Measurements from ENCODE around the gene USP47. TPM values are rescaled to one million over a fixed set of nuclear protein-coding genes. Genes with fewer than 3 reads are reported as not detected.
A peak's percentile ranks its signal among the peaks of the same experiment; 100 is the strongest.

USP47 gene
- total and polyA plus RNA-seq, 9 of the 15 experiments (the other 6 are each of a cell fraction or from before 2014, with no cell fraction given), result 13.1 to 63.6 (median 34.7) TPM

DNA sequence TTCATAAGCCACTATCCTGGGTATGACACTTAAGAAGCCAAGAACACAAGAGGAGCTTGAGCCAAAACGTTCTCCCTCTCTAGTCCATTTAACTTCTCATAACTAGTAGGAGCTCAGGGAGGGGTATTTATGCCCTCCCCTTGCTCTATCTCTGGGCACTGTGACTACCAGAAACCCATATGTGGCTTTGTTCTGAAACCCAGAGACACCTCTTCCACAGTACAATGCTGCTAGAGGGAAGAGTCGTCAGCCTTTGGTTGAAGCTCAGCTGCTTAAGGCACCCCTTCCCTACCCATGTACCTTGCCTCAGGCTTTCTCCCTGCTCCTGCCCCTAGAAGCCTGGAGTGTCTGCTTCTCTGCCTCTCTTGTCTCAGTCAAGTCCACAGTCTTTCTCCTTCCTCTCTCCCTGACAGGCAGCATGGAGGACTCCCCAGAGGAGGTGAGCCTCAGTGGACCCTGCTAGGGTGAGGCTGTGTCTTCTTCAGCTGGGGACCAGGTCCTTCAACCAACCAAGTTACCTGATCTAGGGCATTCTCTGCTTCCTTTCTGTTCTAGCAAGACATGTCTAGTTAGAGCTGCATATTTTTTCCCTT, 23.1 kb upstream of the USP47 start:
- POLR2A ChIA-PET, result interaction anchor here (0.7 to 3.5 kb wide), 3 partner anchors 25 to 685 kb away, joined by 3 to 9 read pairs (median 4); no protein-coding TSS in a partner anchor
- 5% methylated on average over 1 of the region's 2 CpGs for WGBS (ENCODE audit: insufficient coverage, low coverage, missing lambda C conversion rate)

More for the DNA sequence above, 23.1 kb upstream of the USP47 start:
- no peaks in the 10 kb centered on the region for H3K79me2 ChIP-seq (ENCODE audit: control insufficient read depth, insufficient read depth, low read length)
- intact Hi-C loops (cut with micrococcal nuclease) (no loop called here), in situ Hi-C loops (cut with MboI) (loop anchor here (10.0 kb wide), 1 partner anchor 466 kb away; no protein-coding TSS in a partner anchor)
- H3K27ac ChIP-seq (ENCODE audit: extremely low read depth, low read depth, low read length), result no peak overlapping the region
- no peaks in the 10 kb centered on the region for H3K9me3 ChIP-seq (replicated peaks; ENCODE audit: control insufficient read depth, insufficient read depth, low read depth, low read length)
- ATAC-seq, result peak; percentile 37; the same call in 2 of the 3 replicates
- peaks cover 0 to 19% of the 10 kb centered on the region in 2 experiments; a peak in 4 of 5 replicates for H3K4me1 ChIP-seq (replicated peaks in 1 of 2; ENCODE audit: control insufficient read depth in 2 of 2, insufficient read depth in 2 of 2, low read length in 2 of 2)
- DNase-seq (ENCODE audit: extremely low read depth in 1 of 4, low spot score in 3 of 4), result no peak
- 0 out of 2 replicates have a peak overlapping the region, but pooled peaks have one; percentile 0 for H2AFZ ChIP-seq (ENCODE audit: low read depth, low read length)
- no peaks in the 10 kb centered on the region for H3K27me3 ChIP-seq (ENCODE audit: control insufficient read depth in 2 of 2, insufficient read depth in 2 of 2, low read length in 2 of 2)
- no peaks in the 10 kb centered on the region for H4K20me1 ChIP-seq (replicated peaks; ENCODE audit: control insufficient read depth, insufficient read depth, low read length)
- BruUV-seq (replicated peaks), result no TSS peak
- H3K4me3 ChIP-seq, result no peak overlapping the region
- TF ChIP-seq ZFP36 (IDR thresholded peaks at IDR 0.05; ENCODE audit: low read depth, low read length, partially characterized antibody), result peak; percentile 80
- TF ChIP-seq, protein P1, sequence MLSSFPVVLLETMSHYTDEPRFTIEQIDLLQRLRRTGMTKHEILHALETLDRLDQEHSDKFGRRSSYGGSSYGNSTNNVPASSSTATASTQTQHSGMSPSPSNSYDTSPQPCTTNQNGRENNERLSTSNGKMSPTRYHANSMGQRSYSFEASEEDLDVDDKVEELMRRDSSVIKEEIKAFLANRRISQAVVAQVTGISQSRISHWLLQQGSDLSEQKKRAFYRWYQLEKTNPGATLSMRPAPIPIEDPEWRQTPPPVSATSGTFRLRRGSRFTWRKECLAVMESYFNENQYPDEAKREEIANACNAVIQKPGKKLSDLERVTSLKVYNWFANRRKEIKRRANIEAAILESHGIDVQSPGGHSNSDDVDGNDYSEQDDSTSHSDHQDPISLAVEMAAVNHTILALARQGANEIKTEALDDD (IDR thresholded peaks at IDR 0.05), result peak; percentile 35; the same call in 1 of the 2 replicates
- TF ChIP-seq, protein P2, sequence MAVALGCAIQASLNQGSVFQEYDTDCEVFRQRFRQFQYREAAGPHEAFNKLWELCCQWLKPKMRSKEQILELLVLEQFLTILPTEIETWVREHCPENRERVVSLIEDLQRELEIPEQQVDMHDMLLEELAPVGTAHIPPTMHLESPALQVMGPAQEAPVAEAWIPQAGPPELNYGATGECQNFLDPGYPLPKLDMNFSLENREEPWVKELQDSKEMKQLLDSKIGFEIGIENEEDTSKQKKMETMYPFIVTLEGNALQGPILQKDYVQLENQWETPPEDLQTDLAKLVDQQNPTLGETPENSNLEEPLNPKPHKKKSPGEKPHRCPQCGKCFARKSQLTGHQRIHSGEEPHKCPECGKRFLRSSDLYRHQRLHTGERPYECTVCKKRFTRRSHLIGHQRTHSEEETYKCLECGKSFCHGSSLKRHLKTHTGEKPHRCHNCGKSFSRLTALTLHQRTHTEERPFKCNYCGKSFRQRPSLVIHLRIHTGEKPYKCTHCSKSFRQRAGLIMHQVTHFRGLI (CRISPR knock-in tag; IDR thresholded peaks at IDR 0.05), result no peak
- peak; percentile 21; the same call in 1 of the 2 replicates for TF ChIP-seq MCM3 (IDR thresholded peaks at IDR 0.05)
- no peak overlapping the region for H3K4me2 ChIP-seq (ENCODE audit: insufficient read depth, low read length)
- CTCF ChIA-PET (ENCODE audit: low intra/inter-chr PET ratio), result no interaction called here
- FAIRE-seq, result no peak
- no peaks in the 10 kb centered on the region for H3K9me1 ChIP-seq (ENCODE audit: control insufficient read depth, insufficient read depth, low read length)
- H3K9ac ChIP-seq (ENCODE audit: insufficient read depth in 1 of 2, low read depth in 2 of 2, low read length in 2 of 2), result no peak overlapping the region; a peak in 1 of 4 replicates
- H3K36me3 ChIP-seq (ENCODE audit: control insufficient read depth, insufficient read depth, low read length), result no peaks in the 10 kb centered on the region
